Measurements from ENCODE around the gene ST6GAL1.

GRCh38 chr3:186929186-186929585 lies 1.1 kb upstream of the ST6GAL1 start:
- TF ChIP-seq GATA3 (IDR thresholded peaks at IDR 0.05; ENCODE audit: low read depth, low read length) (no peak), GATA2 (IDR thresholded peaks at IDR 0.05; ENCODE audit: low read depth, low read length) (no peak)
